HG03108 (cell line): ENCODE results near the gene ATAD5.
A peak's percentile ranks its signal among the peaks of the same experiment; 100 is the strongest.
"Not testable (repeated sequence)": the region's sequence is repeated elsewhere in the genome, so short reads cannot be mapped to it uniquely, and the experiment has no call there.

Experiments
- ATAC-seq: cut with Tn5 transposase; IDR thresholded peaks from one replicate; pipeline ENCODE4 v1.9.1; 2021; ENCODE audit warnings: moderate library complexity; ENCODE audit not compliant: unreplicated experiment

Gene ATAD5

GRCh38 chr17:30821871-30822723, 9.7 kb upstream of the ATAD5 start:
- no peak for ATAC-seq

- not testable (repeated sequence) for ATAC-seq
Observed at GRCh38 chr17:30822919-30823318, 8.8 kb upstream of the ATAD5 start.

GRCh38 chr17:30823421-30823820, 8.3 kb upstream of the ATAD5 start:
- no peak for ATAC-seq

- no peak for ATAC-seq
Observed at GRCh38 chr17:30824002-30824355, 7.8 kb upstream of the ATAD5 start.

GRCh38 chr17:30824356-30825145, 7.2 kb upstream of the ATAD5 start, which contains the start of gene CRLF3:
Gene CRLF3 (minus strand): TSS chr17:30824692. CDS start chr17:30824651, 41 bp downstream.
- ATAC-seq: peak; percentile 89

GRCh38 chr17:30827082-30827481, 4.7 kb upstream of the ATAD5 start:
- ATAC-seq: no peak

GRCh38 chr17:30829022-30829421, 2.7 kb upstream of the ATAD5 start:
- ATAC-seq: no peak

GRCh38 chr17:30831257-30831656, 509 bp upstream of the ATAD5 start:
- no peak for ATAC-seq

GRCh38 chr17:30832438-30833124, 815 bp downstream of the ATAD5 start:
- ATAC-seq: no peak

GRCh38 chr17:30838202-30838807, 6.5 kb downstream of the ATAD5 start:
- no peak for ATAC-seq

GRCh38 chr17:30840771-30841170, 9.0 kb downstream of the ATAD5 start:
- no peak for ATAC-seq

- ATAC-seq: no peak
Observed at GRCh38 chr17:30848021-30848420, 16.3 kb downstream of the ATAD5 start.

GRCh38 chr17:30854146-30854545, 22.4 kb downstream of the ATAD5 start:
- no peak for ATAC-seq

- no peak for ATAC-seq
Observed at GRCh38 chr17:30858556-30859250, 26.9 kb downstream of the ATAD5 start.

GRCh38 chr17:30864636-30865035, 32.9 kb downstream of the ATAD5 start:
- ATAC-seq: no peak

GRCh38 chr17:30869005-30869404, 37.2 kb downstream of the ATAD5 start:
- ATAC-seq: no peak

- no peak for ATAC-seq
Observed at GRCh38 chr17:30886187-30886586, 54.4 kb downstream of the ATAD5 start.

- no peak for ATAC-seq
Observed at GRCh38 chr17:30894236-30894635, 62.5 kb downstream of the ATAD5 start.

GRCh38 chr17:30897311-30897710, 65.5 kb downstream of the ATAD5 start:
- ATAC-seq: no peak

GRCh38 chr17:30905742-30906100, 74.0 kb downstream of the ATAD5 start:
- ATAC-seq: no peak
